ENCODE data around the gene TLR9.
"Not testable (repeated sequence)": the region's sequence is repeated elsewhere in the genome, so short reads cannot be mapped to it uniquely, and the experiment has no call there.

TLR9 gene

GRCh38 chr3:52182691-52183090, 42.8 kb downstream of the TLR9 start:
- Histone ChIP-seq H2AFZ (ENCODE audit: low read depth) (no peak overlapping the region), H3K4me1 (ENCODE audit: low read depth, poor library complexity, severe bottlenecking) (no peaks in the 10 kb centered on the region), H3K27me3 (ENCODE audit: insufficient read depth, low read depth) (no peaks in the 10 kb centered on the region), H3K9ac (no peak overlapping the region), H3K4me2 (no peak overlapping the region), H3K79me2 (ENCODE audit: insufficient read depth, low read depth) (no peaks in the 10 kb centered on the region), H3K4me3 (IDR thresholded peaks at IDR 0.05; ENCODE audit: insufficient read depth, low read depth, low read length) (no peak overlapping the region), H3K27ac (no peak overlapping the region), H3K36me3 (ENCODE audit: insufficient read depth) (no peaks in the 10 kb centered on the region), H4K20me1 (ENCODE audit: insufficient read depth) (no peaks in the 10 kb centered on the region)
- no peak for TF ChIP-seq CTCF (conservative IDR thresholded peaks at IDR 0.05; ENCODE audit: low read depth, low read length)

GRCh38 chr3:52182196-52182595, 43.2 kb downstream of the TLR9 start:
- Histone ChIP-seq H3K27me3 (ENCODE audit: insufficient read depth, low read depth) (no peaks in the 10 kb centered on the region), H3K36me3 (ENCODE audit: insufficient read depth) (no peaks in the 10 kb centered on the region), H3K27ac (no peak overlapping the region), H3K4me3 (IDR thresholded peaks at IDR 0.05; ENCODE audit: insufficient read depth, low read depth, low read length) (no peak overlapping the region), H3K79me2 (ENCODE audit: insufficient read depth, low read depth) (no peaks in the 10 kb centered on the region), H3K9ac (no peak overlapping the region), H4K20me1 (ENCODE audit: insufficient read depth) (no peaks in the 10 kb centered on the region), H3K4me1 (ENCODE audit: low read depth, poor library complexity, severe bottlenecking) (no peaks in the 10 kb centered on the region), H3K4me2 (no peak overlapping the region), H2AFZ (ENCODE audit: low read depth) (no peak overlapping the region)
- TF ChIP-seq CTCF (conservative IDR thresholded peaks at IDR 0.05; ENCODE audit: low read depth, low read length) = no peak

- Histone ChIP-seq H3K4me2 (no peak overlapping the region), H3K36me3 (ENCODE audit: insufficient read depth) (no peaks in the 10 kb centered on the region), H3K79me2 (ENCODE audit: insufficient read depth, low read depth) (no peaks in the 10 kb centered on the region), H2AFZ (ENCODE audit: low read depth) (no peak overlapping the region), H3K27ac (no peak overlapping the region), H3K27me3 (ENCODE audit: insufficient read depth, low read depth) (no peaks in the 10 kb centered on the region), H3K9ac (no peak overlapping the region), H3K4me1 (ENCODE audit: low read depth, poor library complexity, severe bottlenecking) (no peaks in the 10 kb centered on the region), H4K20me1 (ENCODE audit: insufficient read depth) (no peaks in the 10 kb centered on the region), H3K4me3 (IDR thresholded peaks at IDR 0.05; ENCODE audit: insufficient read depth, low read depth, low read length) (no peak overlapping the region)
- TF ChIP-seq CTCF (conservative IDR thresholded peaks at IDR 0.05; ENCODE audit: low read depth, low read length) = no peak
Measured at GRCh38 chr3:52181543-52181942, 43.9 kb downstream of the TLR9 start.

- Histone ChIP-seq H3K4me1 (ENCODE audit: low read depth, poor library complexity, severe bottlenecking) (no peaks in the 10 kb centered on the region), H3K4me2 (no peak overlapping the region), H2AFZ (ENCODE audit: low read depth) (no peak overlapping the region), H3K27ac (no peak overlapping the region), H3K27me3 (ENCODE audit: insufficient read depth, low read depth) (no peaks in the 10 kb centered on the region), H3K4me3 (IDR thresholded peaks at IDR 0.05; ENCODE audit: insufficient read depth, low read depth, low read length) (no peak overlapping the region), H3K36me3 (ENCODE audit: insufficient read depth) (no peaks in the 10 kb centered on the region), H4K20me1 (ENCODE audit: insufficient read depth) (no peaks in the 10 kb centered on the region), H3K79me2 (ENCODE audit: insufficient read depth, low read depth) (no peaks in the 10 kb centered on the region), H3K9ac (no peak overlapping the region)
- TF ChIP-seq CTCF (conservative IDR thresholded peaks at IDR 0.05; ENCODE audit: low read depth, low read length) = no peak
Measured at GRCh38 chr3:52178537-52178936, 46.9 kb downstream of the TLR9 start.

GRCh38 chr3:52178126-52178525, 47.3 kb downstream of the TLR9 start:
- not testable (repeated sequence) for H4K20me1 ChIP-seq (ENCODE audit: insufficient read depth); H2AFZ ChIP-seq (ENCODE audit: low read depth); H3K4me2 ChIP-seq; H3K4me1 ChIP-seq (ENCODE audit: low read depth, poor library complexity, severe bottlenecking); H3K36me3 ChIP-seq (ENCODE audit: insufficient read depth); H3K79me2 ChIP-seq (ENCODE audit: insufficient read depth, low read depth); H3K4me3 ChIP-seq (IDR thresholded peaks at IDR 0.05; ENCODE audit: insufficient read depth, low read depth, low read length); H3K27me3 ChIP-seq (ENCODE audit: insufficient read depth, low read depth); H3K27ac ChIP-seq; H3K9ac ChIP-seq

Measured in KMS-11 (cell line).